AG04450 (cell line): ENCODE results near the gene E2F4. TPM values are rescaled to one million over a fixed set of nuclear protein-coding genes. Genes with fewer than 3 reads are reported as not detected.
A peak's percentile ranks its signal among the peaks of the same experiment; 100 is the strongest.

ENCODE experiments used
- CTCF ChIA-PET: fragments of 300-600, 350-600 bp; formaldehyde crosslinking; extraction: SDS; loops from one replicate; lab custom pipeline; 2022; ENCODE audit warnings: antibody characterized with exemption, inconsistent platforms; lab: Charles Lee
- POLR2A ChIA-PET: fragments of 350-600 bp; formaldehyde crosslinking; extraction: SDS; loops from one replicate; lab custom pipeline; 2021; ENCODE audit warnings: antibody characterized with exemption, inconsistent platforms; lab: Yijun Ruan, JAX
- DNase-seq: peaks from one replicate; pipeline ENCODE4 v3.0.0-alpha.2; 2011; ENCODE audit warnings: low read depth, low spot score
- H3K27ac ChIP-seq: one replicate; pipeline ENCODE4 v1.5.1; 2012; ENCODE audit warnings: low read depth, low read length, control low read depth
- H3K27me3 ChIP-seq: one replicate; pipeline ENCODE4 v1.6.0; 2012; ENCODE audit warnings: low read length; ENCODE audit not compliant: control insufficient read depth, insufficient read depth
- H3K4me3 ChIP-seq: 2 replicates; pipeline ENCODE4 v1.5.1; 2011; ENCODE audit warnings: mild to moderate bottlenecking, low read depth, low read length, control low read depth
- H3K9me3 ChIP-seq: 2 replicates; pipeline ENCODE4 v1.5.1; 2012; ENCODE audit warnings: low read length; ENCODE audit not compliant: control insufficient read depth, insufficient read depth
- CTCF ChIP-seq: IDR thresholded peaks from 2 replicates; pipeline ENCODE4 v1.5.1; 2011; ENCODE audit warnings: low read depth, low read length, control low read depth, inconsistent platforms
- polyA minus RNA-seq: library from RNA; depleted of rRNA, polyadenylated mRNA; stranded (reverse); fragments of >200 nt; gene quantifications from 2 replicates; pipeline ENCODE4 v1.2.3, GENCODE V29; 2011; rRNA and poly(A)+ RNA removed
- polyA plus RNA-seq: library from polyadenylated mRNA; depleted of rRNA; stranded (reverse); fragments of >200 nt; gene quantifications from 2 replicates; pipeline ENCODE4 v1.2.3, GENCODE V29; 2011; rRNA removed

E2F4 gene
- polyA plus RNA-seq = 50.0 and 57.9 TPM in 2 replicates
- polyA minus RNA-seq = 62.3 and 85.7 TPM in 2 replicates

GRCh38 chr16:67191995-67192681 lies at the start of gene E2F4:
E2F4 (plus strand) TSS chr16:67192155; CDS start chr16:67192228, 73 bp downstream.
- H3K9me3 ChIP-seq = no peaks in the 10 kb centered on the region; the same call in 1 of the 2 replicates
- TF ChIP-seq CTCF = no peak
- ChIA-PET CTCF (no interaction called here), POLR2A (no interaction called here)
- peak within 1 kb of the TSS; percentile 39 for H3K27ac ChIP-seq
- peak; percentile 76 for DNase-seq
- H3K27me3 ChIP-seq = no peaks in the 10 kb centered on the region
- H3K4me3 ChIP-seq = peak within 1 kb of the TSS; percentile 98

GRCh38 chr16:67142342-67142741 lies 49.6 kb upstream of the E2F4 start:
- no peak overlapping the region for H3K27ac ChIP-seq
- no peak overlapping the region for H3K4me3 ChIP-seq
- no peak for TF ChIP-seq CTCF
- no peaks in the 10 kb centered on the region for H3K27me3 ChIP-seq
- no peak for DNase-seq
- ChIA-PET POLR2A (interaction anchor here (2.7 kb wide), 1 partner anchor 9 kb away, joined by 13 read pairs; the partner anchor contains the start of gene B3GNT9), CTCF (interaction anchor here (1.5 to 2.6 kb wide), 2 partner anchors 10 to 13 kb away, joined by 3 to 15 read pairs; no protein-coding TSS in a partner anchor)
- no peaks in the 10 kb centered on the region; the same call in 1 of the 2 replicates for H3K9me3 ChIP-seq

- Histone ChIP-seq H3K27me3 (no peaks in the 10 kb centered on the region), H3K9me3 (peaks cover 6% of the 10 kb centered on the region), H3K27ac (no peak overlapping the region), H3K4me3 (no peak overlapping the region)
- DNase-seq = no peak
- CTCF ChIA-PET = interaction anchor here (1.2 kb wide), 1 partner anchor 10 kb away, joined by 3 read pairs; no protein-coding TSS in a partner anchor
- POLR2A ChIA-PET = no interaction called here
- no peak for TF ChIP-seq CTCF
Measured at GRCh38 chr16:67144943-67145342, 47.0 kb upstream of the E2F4 start.

- DNase-seq = no peak
- ChIA-PET CTCF (interaction anchor here (1.8 kb wide), 1 partner anchor 9 kb away, joined by 4 read pairs; no protein-coding TSS in a partner anchor), POLR2A (no interaction called here)
- no peak overlapping the region for H3K4me3 ChIP-seq
- peaks cover 6% of the 10 kb centered on the region for H3K9me3 ChIP-seq
- TF ChIP-seq CTCF = no peak
- peak overlapping the region; percentile 11 for H3K27ac ChIP-seq
- H3K27me3 ChIP-seq = no peaks in the 10 kb centered on the region
Measured at GRCh38 chr16:67145746-67146145, 46.2 kb upstream of the E2F4 start.
